B cell (primary cell): ENCODE results near the gene CENPB. TPM values are rescaled to one million over a fixed set of nuclear protein-coding genes. Genes with fewer than 3 reads are reported as not detected.

Experiments used
- ATAC-seq: fragments of 200-7000 bp; cut with Tn5 transposase; one replicate; pipeline ENCODE4 v1.10.0; 2021; ENCODE audit warnings: low read depth, mild to moderate bottlenecking, moderate number of reproducible peaks, moderate library complexity
- CTCF ChIA-PET: fragments of 350-600 bp; sonication (Branson Sonifier 250); formaldehyde crosslinking; loops from one replicate; lab custom pipeline; 2021; ENCODE audit warnings: antibody characterized with exemption, inconsistent platforms; lab: Charles Lee
- POLR2A ChIA-PET: fragments of 350-600 bp; sonication (Branson Sonifier 250); formaldehyde crosslinking; loops from one replicate; lab custom pipeline; 2021; ENCODE audit warnings: antibody characterized with exemption; lab: Charles Lee
- DNase-seq: peaks from one replicate; pipeline ENCODE4 v3.0.0; 2013
- H2AFZ ChIP-seq: 2 replicates; pipeline ENCODE4 v1.6.1; 2012; ENCODE audit warnings: mild to moderate bottlenecking, low read depth, low read length; ENCODE audit not compliant: insufficient read depth, poor library complexity, severe bottlenecking
- H3K27ac ChIP-seq, 2 donors: 1 replicate in 1 of 2; 2 replicates in 1 of 2; pipeline ENCODE4 v1.5.1; 2012 to 2013; ENCODE audit warnings: low read length in 2 of 2, mild to moderate bottlenecking in 2 of 2, moderate library complexity in 1 of 2
- H3K27me3 ChIP-seq, 4 experiments: fragments of 200-600 bp in 1 of 4; sonication (generic) in 1 of 4; replicated peaks in 1 of 4; 1 replicate in 2 of 4; 2 replicates in 2 of 4; pipeline versions ENCODE4 v1.6.1 to v1.7.0; 2013 to 2016; ENCODE audit warnings: low read length in 3 of 4, mild to moderate bottlenecking in 2 of 4, mixed read lengths in 1 of 4, moderate library complexity in 1 of 4; ENCODE audit not compliant: insufficient read depth in 4 of 4, control insufficient read depth in 3 of 4; ENCODE audit errors: control extremely low read depth in 1 of 4
- H3K36me3 ChIP-seq, 2 experiments: replicated peaks in 1 of 2; 1 replicate in 1 of 2; 2 replicates in 1 of 2; pipeline versions ENCODE4 v1.6.1 to v1.7.1; 2013; ENCODE audit warnings: low read length in 1 of 2; ENCODE audit not compliant: insufficient read depth in 2 of 2, control insufficient read depth in 1 of 2; ENCODE audit errors: control extremely low read depth in 1 of 2, extremely low read depth in 1 of 2
- H3K4me1 ChIP-seq, 2 donors: fragments of 200-600 bp in 1 of 2; sonication (generic) in 1 of 2; 1 replicate in 1 of 2; 2 replicates in 1 of 2; pipeline versions ENCODE4 v1.5.1 to v1.6.1; 2013 to 2017; ENCODE audit warnings: low read length in 2 of 2; ENCODE audit not compliant: control insufficient read depth in 2 of 2, insufficient read depth in 2 of 2
- H3K4me2 ChIP-seq: replicated peaks from 2 replicates; pipeline ENCODE3; 2012; ENCODE audit warnings: mild to moderate bottlenecking, low read depth, low read length; ENCODE audit not compliant: poor library complexity, severe bottlenecking
- H3K4me3 ChIP-seq, 5 experiments: fragments of 200-600 bp in 1 of 5; sonication (generic) in 1 of 5; 1 replicate in 3 of 5; 2 replicates in 2 of 5; pipeline versions ENCODE4 v1.5.1 to v1.7.0; 2011 to 2016; ENCODE audit warnings: low read length in 4 of 5, mild to moderate bottlenecking in 4 of 5, low read depth in 2 of 5, control low read depth in 1 of 5, moderate library complexity in 1 of 5; ENCODE audit not compliant: insufficient read depth in 1 of 5; ENCODE audit errors: control extremely low read depth in 1 of 5, extremely low read depth in 1 of 5
- H3K79me2 ChIP-seq: fragments of 200-600 bp; sonication (generic); one replicate; pipeline ENCODE4 v1.6.0; 2016; ENCODE audit warnings: low read length; ENCODE audit not compliant: control insufficient read depth, insufficient read depth
- H3K9ac ChIP-seq: fragments of 200-600 bp; sonication (generic); 2 replicates; pipeline ENCODE4 v1.6.1; 2017; ENCODE audit warnings: mild to moderate bottlenecking, low read length, moderate library complexity
- H3K9me3 ChIP-seq, 3 donors: one replicate each; pipeline versions ENCODE4 v1.6.1 to v1.7.1; 2013; ENCODE audit warnings: low read length in 2 of 3; ENCODE audit not compliant: control insufficient read depth in 2 of 3, insufficient read depth in 1 of 3; ENCODE audit errors: control extremely low read depth in 1 of 3
- H4K20me1 ChIP-seq: 2 replicates; pipeline ENCODE4 v1.6.0; 2012; ENCODE audit warnings: mild to moderate bottlenecking, low read length; ENCODE audit not compliant: insufficient read depth, control insufficient read depth, poor library complexity, severe bottlenecking
- H3K27ac Mint-ChIP-seq: one replicate; pipeline ENCODE4 v1.8.0; 2021; ENCODE audit warnings: mixed read lengths
- H3K27me3 Mint-ChIP-seq: one replicate; pipeline ENCODE4 v1.8.0; 2021; ENCODE audit warnings: mixed read lengths
- H3K4me1 Mint-ChIP-seq: one replicate; pipeline ENCODE4 v1.8.0; 2021; ENCODE audit warnings: mixed read lengths
- H3K4me3 Mint-ChIP-seq: one replicate; pipeline ENCODE4 v1.8.0; 2021; ENCODE audit warnings: mixed read lengths
- H3K9me3 Mint-ChIP-seq: one replicate; pipeline ENCODE4 v1.8.0; 2022; ENCODE audit warnings: mixed read lengths; ENCODE audit not compliant: insufficient read depth
- CTCF ChIP-seq: fragments of 200-600 bp; IDR thresholded peaks from one replicate; pipeline ENCODE4 v1.8.0; 2022; ENCODE audit warnings: antibody characterized with exemption, mild to moderate bottlenecking
- EZH2 ChIP-seq: IDR thresholded peaks from 2 replicates; pipeline ENCODE4 v1.6.1; 2012; ENCODE audit warnings: borderline replicate concordance, low read depth, mild to moderate bottlenecking, moderate library complexity, low read length; ENCODE audit not compliant: insufficient read depth, poor library complexity, severe bottlenecking
- WGBS: methylation state at CpG from one replicate; pipeline ENCODE4 v1.1.5; 2013; ENCODE audit warnings: missing lambda C conversion rate; ENCODE audit not compliant: insufficient coverage; 5-methylcytosine and 5-hydroxymethylcytosine counted together
- intact Hi-C: fragments of 100-400 bp; cut with micrococcal nuclease; formaldehyde crosslinking; loops from one replicate; pipeline ENCODE4 v1.10.0; 2022
- polyA plus RNA-seq: library from polyadenylated mRNA; depleted of rRNA; stranded (reverse); fragments of >200 nt; gene quantifications from 2 replicates; pipeline ENCODE4 v1.2.3, GENCODE V29; 2012
- total RNA-seq, 2 donors: library from RNA; stranded (reverse); fragments of 120-200 nt in 1 of 2; gene quantifications; 1 replicate in 1 of 2; 2 replicates in 1 of 2; pipeline versions ENCODE4 v1.2.3 to v1.2.4, GENCODE V29; 2013 to 2022

Gene CENPB
- total and polyA plus RNA-seq, 2 donors (not counting 1 experiment from before 2014, with no cell fraction given): 13.3 to 46.4 TPM

- Mint-ChIP-seq H3K27ac (peak overlapping the region; percentile 81), H3K9me3 (no peaks in the 10 kb centered on the region), H3K4me3 (peak overlapping the region; percentile 87), H3K27me3 (no peaks in the 10 kb centered on the region), H3K4me1 (peaks cover 17% of the 10 kb centered on the region)
- ATAC-seq (peak; percentile 99), DNase-seq (peak; percentile 47)
- ChIA-PET CTCF (interaction anchor here (0.6 to 2.4 kb wide), 4 partner anchors 9 to 43 kb away, joined by 3 to 12 read pairs (median 7); partner anchors contain the start of genes ADISSP and AP5S1), POLR2A (interaction anchor here (0.7 to 1.3 kb wide), 6 partner anchors 9 to 16 kb away, joined by 3 to 6 read pairs (median 4); partner anchors contain the start of genes AP5S1 and CDC25B)
- Histone ChIP-seq H2AFZ (peak overlapping the region; percentile 54), H3K9me3 (peaks cover 0 to 2% (median 0%) of the 10 kb centered on the region in 3 donors), H3K79me2 (no peaks in the 10 kb centered on the region), H3K27ac (peak overlapping the region in 1 of 2 donors; percentile 35), H4K20me1 (no peaks in the 10 kb centered on the region), H3K4me3 (peak overlapping the region in 3 of 5 experiments; percentile 25 to 30 (median 25)), H3K36me3 (no peaks in the 10 kb centered on the region), H3K9ac (peak overlapping the region; percentile 41), H3K4me1 (peaks cover 8 to 19% of the 10 kb centered on the region in 2 donors), H3K4me2 (peak overlapping the region; percentile 59), H3K27me3 (no peaks in the 10 kb centered on the region)
- TF ChIP-seq CTCF: no peak
- no peak for TF ChIP-seq EZH2
- intact Hi-C loops: loop anchor here (1.0 kb wide), 2 partner anchors 9 to 15 kb away; partner anchors contain the start of genes AP5S1 and CDC25B
- whole genome bisulfite sequencing: 16% methylated on average over 13 of the region's 20 CpGs
Measured at GRCh38 chr20:3811467-3812258, 25.1 kb upstream of the CENPB start.

GRCh38 chr20:3808544-3808943, 22.0 kb upstream of the CENPB start:
- peaks cover 0 to 27% of the 10 kb centered on the region in 2 experiments for H3K36me3 ChIP-seq
- ChIA-PET POLR2A (interaction anchor here (0.7 kb wide), 1 partner anchor 1115 kb away, joined by 6 read pairs; no protein-coding TSS in a partner anchor), CTCF (interaction anchor here (0.7 to 2.3 kb wide), 2 partner anchors 9 to 925 kb away, joined by 4 read pairs; no protein-coding TSS in a partner anchor)
- peaks cover 8% of the 10 kb centered on the region for H3K79me2 ChIP-seq
- no peaks in the 10 kb centered on the region for H3K27me3 ChIP-seq
- H3K4me1 ChIP-seq: peaks cover 8 to 19% of the 10 kb centered on the region in 2 donors
- no peaks in the 10 kb centered on the region for H4K20me1 ChIP-seq
- H3K9ac ChIP-seq: no peak overlapping the region
- WGBS: no CpG with 5 or more reads among the region's 3 CpGs
- Mint-ChIP-seq H3K9me3 (no peaks in the 10 kb centered on the region), H3K4me3 (no peak overlapping the region), H3K27me3 (no peaks in the 10 kb centered on the region), H3K27ac (no peak overlapping the region), H3K4me1 (peaks cover 24% of the 10 kb centered on the region)
- TF ChIP-seq EZH2: no peak
- TF ChIP-seq CTCF: no peak
- no peak overlapping the region for H3K27ac ChIP-seq
- no peak overlapping the region for H2AFZ ChIP-seq
- peaks cover 0 to 2% (median 0%) of the 10 kb centered on the region in 3 donors for H3K9me3 ChIP-seq
- ATAC-seq: no peak
- no peak for DNase-seq
- H3K4me3 ChIP-seq: no peak overlapping the region
- intact Hi-C loops: no loop called here
- H3K4me2 ChIP-seq: no peak overlapping the region
